WI38 (cell line): Measurements from ENCODE around the gene MAPKAP1.
A peak's percentile ranks its signal among the peaks of the same experiment; 100 is the strongest.

Source experiments
- H3K4me3 ChIP-seq: 2 replicates; pipeline ENCODE4 v1.5.1; 2011; ENCODE audit warnings: low read depth, mild to moderate bottlenecking, control low read depth, low read length
- TF ChIP-seq, protein P1 (sequence below): IDR thresholded peaks from 2 replicates; pipeline ENCODE4 v1.5.1; 2012; ENCODE audit warnings: low read depth, mild to moderate bottlenecking, control low read depth, low read length

The MAPKAP1 gene

DNA sequence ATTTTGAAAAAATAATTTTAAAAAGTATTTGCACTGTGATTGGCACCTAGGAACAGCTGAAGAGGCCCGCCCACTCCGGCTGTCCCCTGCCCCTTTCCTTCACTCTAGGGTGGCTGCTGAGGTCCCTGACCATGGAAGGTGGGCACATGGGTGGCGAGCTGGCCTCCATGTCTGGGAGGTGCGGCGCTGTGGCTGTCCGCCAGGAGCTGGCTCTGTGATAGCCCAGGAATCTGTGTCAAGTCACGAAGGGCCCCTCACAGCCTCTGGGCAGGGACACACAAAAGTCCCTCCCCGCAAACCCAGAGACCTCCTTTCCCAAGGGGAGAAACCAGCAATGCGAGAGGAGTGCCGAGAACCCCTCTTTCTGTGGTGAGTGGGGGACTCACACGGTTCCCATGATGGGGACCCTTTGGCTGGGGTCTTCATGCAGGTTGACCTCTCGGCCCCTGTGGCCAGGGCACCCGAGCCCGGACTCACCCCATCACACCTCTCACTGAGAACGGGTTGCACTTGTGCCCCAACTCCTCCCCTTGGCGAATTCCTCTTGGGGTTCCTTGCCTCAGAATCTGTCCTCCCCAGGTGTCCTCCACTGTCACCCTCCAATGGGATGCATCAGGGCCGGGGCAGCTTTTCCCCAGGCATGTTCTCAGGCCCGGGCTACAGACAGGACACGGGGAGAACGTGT, 277.4 kb downstream of the MAPKAP1 start:
- H3K4me3 ChIP-seq = no peak overlapping the region
- TF ChIP-seq, protein P1, sequence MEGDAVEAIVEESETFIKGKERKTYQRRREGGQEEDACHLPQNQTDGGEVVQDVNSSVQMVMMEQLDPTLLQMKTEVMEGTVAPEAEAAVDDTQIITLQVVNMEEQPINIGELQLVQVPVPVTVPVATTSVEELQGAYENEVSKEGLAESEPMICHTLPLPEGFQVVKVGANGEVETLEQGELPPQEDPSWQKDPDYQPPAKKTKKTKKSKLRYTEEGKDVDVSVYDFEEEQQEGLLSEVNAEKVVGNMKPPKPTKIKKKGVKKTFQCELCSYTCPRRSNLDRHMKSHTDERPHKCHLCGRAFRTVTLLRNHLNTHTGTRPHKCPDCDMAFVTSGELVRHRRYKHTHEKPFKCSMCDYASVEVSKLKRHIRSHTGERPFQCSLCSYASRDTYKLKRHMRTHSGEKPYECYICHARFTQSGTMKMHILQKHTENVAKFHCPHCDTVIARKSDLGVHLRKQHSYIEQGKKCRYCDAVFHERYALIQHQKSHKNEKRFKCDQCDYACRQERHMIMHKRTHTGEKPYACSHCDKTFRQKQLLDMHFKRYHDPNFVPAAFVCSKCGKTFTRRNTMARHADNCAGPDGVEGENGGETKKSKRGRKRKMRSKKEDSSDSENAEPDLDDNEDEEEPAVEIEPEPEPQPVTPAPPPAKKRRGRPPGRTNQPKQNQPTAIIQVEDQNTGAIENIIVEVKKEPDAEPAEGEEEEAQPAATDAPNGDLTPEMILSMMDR = no peak

DNA sequence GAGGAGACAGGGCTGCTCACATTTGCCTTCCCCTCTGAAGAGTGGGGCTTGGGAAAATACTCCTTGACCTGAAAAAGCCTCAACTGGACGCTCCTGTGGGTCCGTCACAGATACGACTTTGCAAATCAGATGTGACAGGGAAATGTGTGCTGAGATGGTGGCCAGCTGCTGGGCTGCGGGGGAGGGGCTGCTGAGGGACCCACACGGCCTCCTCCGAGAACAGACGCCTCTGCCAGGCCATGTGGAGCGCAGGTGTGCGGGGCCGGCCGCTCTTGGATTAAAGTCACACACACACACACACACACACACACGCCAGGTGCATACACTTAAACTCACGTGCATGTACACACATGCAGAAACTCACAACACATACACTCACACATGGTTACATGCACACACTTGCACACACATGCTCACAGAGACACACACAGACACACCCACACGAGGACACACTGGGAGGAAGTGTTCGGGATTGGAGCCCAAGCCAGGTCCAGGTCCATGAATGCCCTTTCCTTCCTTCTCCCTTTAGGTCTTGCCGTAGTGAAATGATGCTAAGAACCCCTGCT, 278.0 kb downstream of the MAPKAP1 start:
- H3K4me3 ChIP-seq = no peak overlapping the region
- TF ChIP-seq, protein P1 = no peak

DNA sequence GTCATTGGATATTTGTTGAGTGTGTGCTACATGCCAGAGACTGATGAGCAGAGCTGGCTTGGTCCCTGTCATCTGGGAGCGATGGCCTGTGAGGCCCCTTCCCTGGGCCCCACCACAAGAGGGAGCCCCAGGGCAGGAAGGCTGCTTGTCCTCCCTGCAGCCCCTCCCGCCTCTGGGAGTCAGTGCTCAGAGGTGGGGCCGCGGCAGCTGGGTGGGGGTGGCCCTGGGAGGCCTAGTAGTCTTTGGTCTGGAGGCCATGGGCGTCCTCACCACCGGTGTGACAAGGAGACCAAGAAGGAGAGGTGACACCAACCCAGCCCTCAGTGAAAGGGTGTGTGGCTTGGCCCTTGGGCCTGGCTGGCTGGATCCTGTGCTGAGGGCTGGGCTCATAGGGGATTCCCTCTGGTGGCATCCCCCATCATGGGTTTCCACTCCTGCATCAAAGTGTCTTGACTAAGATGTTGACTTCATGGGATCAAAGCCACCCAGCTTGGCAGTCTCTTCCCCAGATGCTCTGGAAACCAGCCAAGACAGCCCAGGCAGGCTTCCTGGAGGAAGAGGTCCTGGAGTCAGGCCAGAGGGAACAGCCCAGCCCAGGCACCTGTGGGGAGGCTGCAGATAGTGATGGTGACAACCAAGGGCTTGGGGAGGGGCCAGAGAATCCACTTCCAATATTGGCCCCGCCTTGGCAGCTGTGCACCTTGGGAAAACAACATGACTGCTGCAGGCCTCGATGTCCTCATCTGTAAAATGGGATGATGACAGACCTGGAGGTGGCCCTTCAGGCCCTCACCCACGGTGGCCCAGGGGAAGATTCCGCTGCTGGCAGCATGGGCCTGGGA, 278.7 kb downstream of the MAPKAP1 start:
- H3K4me3 ChIP-seq = no peak overlapping the region
- TF ChIP-seq, protein P1 = peak; percentile 60

DNA sequence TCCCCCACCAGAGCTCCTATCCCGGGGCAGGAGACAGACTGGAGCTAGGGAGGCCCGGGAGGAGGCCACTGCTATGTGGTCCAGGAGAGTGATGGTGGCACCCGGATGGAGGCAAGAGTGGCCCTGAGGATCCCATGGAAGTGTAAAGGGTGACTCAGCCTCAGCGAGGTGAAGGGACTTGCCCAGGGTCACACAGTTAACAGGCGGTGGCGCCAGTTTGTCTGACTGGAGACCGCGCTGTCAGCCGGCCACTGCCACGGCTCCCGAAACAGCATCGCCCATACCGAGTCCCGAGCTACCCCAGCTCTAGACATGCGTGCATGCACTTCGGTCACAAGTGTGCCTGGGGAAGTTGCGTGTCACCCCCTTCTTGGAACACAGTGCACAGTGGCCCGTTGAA, 279.5 kb downstream of the MAPKAP1 start:
- no peak overlapping the region for H3K4me3 ChIP-seq
- TF ChIP-seq, protein P1 = no peak

DNA sequence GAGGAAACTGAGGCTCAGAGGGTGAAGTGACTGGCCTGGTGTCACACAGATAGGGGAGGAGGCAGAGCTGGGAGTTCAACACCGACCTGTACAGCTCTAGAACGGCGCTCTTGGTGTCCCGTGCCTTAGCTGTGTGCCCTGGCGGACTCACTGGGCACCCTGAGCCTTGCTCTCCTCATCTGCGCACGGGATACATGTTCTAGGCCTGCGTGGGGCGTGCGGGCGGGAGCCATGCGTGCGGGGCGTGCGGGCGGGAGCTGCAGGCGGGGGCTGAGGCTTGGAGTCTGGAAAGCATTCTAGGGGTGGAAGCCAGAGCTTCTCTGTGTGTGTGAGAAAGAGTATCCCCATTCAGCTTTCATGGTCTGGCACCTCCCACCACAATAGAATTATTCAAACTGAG, 280.1 kb downstream of the MAPKAP1 start:
- H3K4me3 ChIP-seq = no peak overlapping the region
- TF ChIP-seq, protein P1 = no peak

DNA sequence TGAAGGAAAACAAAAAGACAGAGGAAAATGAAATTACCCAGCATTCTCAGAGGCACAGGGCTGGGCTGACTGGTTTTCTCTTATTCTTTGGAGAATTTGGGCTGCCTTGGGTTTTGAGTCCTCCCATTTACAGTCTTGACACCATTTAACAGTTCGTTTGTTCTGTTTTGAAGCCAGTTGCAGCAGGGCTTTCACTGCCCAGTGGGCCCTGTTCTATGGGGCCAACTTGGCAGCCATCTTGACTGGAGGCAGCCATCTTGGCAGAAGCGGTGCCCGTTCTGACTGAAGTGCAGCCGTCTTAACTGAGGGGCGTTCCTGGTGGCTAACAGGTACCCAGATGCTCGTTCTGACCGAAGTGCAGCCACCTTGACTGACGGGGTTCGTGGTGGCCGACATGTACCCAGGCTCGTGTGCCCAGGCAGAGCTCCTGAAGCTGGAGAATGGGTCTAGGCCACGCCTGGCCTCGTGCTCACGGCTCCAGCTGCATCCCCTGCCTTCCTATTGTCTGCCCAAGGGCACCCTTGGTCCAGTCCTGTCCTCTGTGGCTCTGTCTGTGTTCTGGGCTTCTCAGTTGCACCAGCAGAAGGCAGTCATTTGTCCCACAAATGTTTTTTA, 281.0 kb downstream of the MAPKAP1 start:
- TF ChIP-seq, protein P1 = no peak
- no peak overlapping the region for H3K4me3 ChIP-seq
